IMR-90 (cell line): Measurements from ENCODE around the gene AMN.

Experiments used
- BHLHE40 ChIP-seq: fragments of 150-350 bp; IDR thresholded peaks from 2 replicates; pipeline ENCODE4 v1.6.1; 2016; ENCODE audit warnings: mild to moderate bottlenecking, low read depth, low read length
- FOS ChIP-seq: fragments of 150-350 bp; IDR thresholded peaks from 2 replicates; pipeline ENCODE4 v1.6.1; 2016; ENCODE audit warnings: low read depth, low read length
- MAFK ChIP-seq: IDR thresholded peaks from 2 replicates; pipeline ENCODE4 v1.6.1; 2012; ENCODE audit warnings: low read depth, low read length, improper control_type of control experiment
- MXI1 ChIP-seq: IDR thresholded peaks from 2 replicates; pipeline ENCODE4 v1.6.1; 2012; ENCODE audit warnings: low read depth, mild to moderate bottlenecking, low read length, moderate library complexity, borderline replicate concordance
- NFE2L2 ChIP-seq: fragments of 150-350 bp; IDR thresholded peaks from 2 replicates; pipeline ENCODE4 v1.6.1; 2016; ENCODE audit warnings: low read depth, mild to moderate bottlenecking, low read length
- POLR2A ChIP-seq: IDR thresholded peaks from 2 replicates; pipeline ENCODE4 v1.6.1; 2012; ENCODE audit warnings: mild to moderate bottlenecking, low read depth, low read length
- RAD21 ChIP-seq: IDR thresholded peaks from 2 replicates; pipeline ENCODE4 v1.6.1; 2012; ENCODE audit warnings: low read length, improper control_type of control experiment
- RCOR1 ChIP-seq: IDR thresholded peaks from 2 replicates; pipeline ENCODE4 v1.6.1; 2012; ENCODE audit warnings: mild to moderate bottlenecking, low read length, improper control_type of control experiment; ENCODE audit not compliant: insufficient replicate concordance
- RFX5 ChIP-seq: IDR thresholded peaks from 2 replicates; pipeline ENCODE4 v1.8.0; 2012; ENCODE audit warnings: low read depth, mild to moderate bottlenecking, low read length, moderate library complexity
- SMC3 ChIP-seq: fragments of 150-350 bp; IDR thresholded peaks from 2 replicates; pipeline ENCODE4 v1.6.1; 2016; ENCODE audit warnings: low read depth, mild to moderate bottlenecking, antibody characterized with exemption, low read length, moderate library complexity
- USF2 ChIP-seq: fragments of 150-350 bp; IDR thresholded peaks from 2 replicates; pipeline ENCODE4 v1.6.1; 2017; ENCODE audit warnings: mild to moderate bottlenecking, antibody characterized with exemption, low read length, low read depth
- TF ChIP-seq, protein P1 (sequence below): conservative IDR thresholded peaks from 2 replicates; pipeline ENCODE4 v1.5.1; 2012; ENCODE audit warnings: mild to moderate bottlenecking, low read depth, low read length, improper control_type of control experiment

- no peak for TF ChIP-seq POLR2A
- TF ChIP-seq, protein P1, sequence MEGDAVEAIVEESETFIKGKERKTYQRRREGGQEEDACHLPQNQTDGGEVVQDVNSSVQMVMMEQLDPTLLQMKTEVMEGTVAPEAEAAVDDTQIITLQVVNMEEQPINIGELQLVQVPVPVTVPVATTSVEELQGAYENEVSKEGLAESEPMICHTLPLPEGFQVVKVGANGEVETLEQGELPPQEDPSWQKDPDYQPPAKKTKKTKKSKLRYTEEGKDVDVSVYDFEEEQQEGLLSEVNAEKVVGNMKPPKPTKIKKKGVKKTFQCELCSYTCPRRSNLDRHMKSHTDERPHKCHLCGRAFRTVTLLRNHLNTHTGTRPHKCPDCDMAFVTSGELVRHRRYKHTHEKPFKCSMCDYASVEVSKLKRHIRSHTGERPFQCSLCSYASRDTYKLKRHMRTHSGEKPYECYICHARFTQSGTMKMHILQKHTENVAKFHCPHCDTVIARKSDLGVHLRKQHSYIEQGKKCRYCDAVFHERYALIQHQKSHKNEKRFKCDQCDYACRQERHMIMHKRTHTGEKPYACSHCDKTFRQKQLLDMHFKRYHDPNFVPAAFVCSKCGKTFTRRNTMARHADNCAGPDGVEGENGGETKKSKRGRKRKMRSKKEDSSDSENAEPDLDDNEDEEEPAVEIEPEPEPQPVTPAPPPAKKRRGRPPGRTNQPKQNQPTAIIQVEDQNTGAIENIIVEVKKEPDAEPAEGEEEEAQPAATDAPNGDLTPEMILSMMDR, result no peak
- no peak for TF ChIP-seq MXI1
- no peak for TF ChIP-seq NFE2L2
- no peak for TF ChIP-seq RAD21
- TF ChIP-seq RFX5, result no peak
- no peak for TF ChIP-seq USF2
- no peak for TF ChIP-seq SMC3
- TF ChIP-seq RCOR1, result no peak
- no peak for TF ChIP-seq FOS
- TF ChIP-seq MAFK, result no peak
- no peak for TF ChIP-seq BHLHE40
These were observed 20.4 kb upstream of the AMN start for GRCh38 chr14:102902086-102902485.
